A673 (cell line): ENCODE data around the gene PDCD1. TPM values are rescaled to one million over a fixed set of nuclear protein-coding genes. Genes with fewer than 3 reads are reported as not detected.

Experiments
- BruUV-seq: library from RNA; stranded (reverse); fragments of 400-500 nt; replicated peaks from 2 replicates; lab custom pipeline; 2021; lab: Mats Ljungman, UMichigan
- CTCF ChIA-PET: fragments of 300-600 bp; sonication (Branson Sonifier 250); formaldehyde crosslinking; loops from one replicate; lab custom pipeline; 2022; ENCODE audit warnings: antibody characterized with exemption; lab: Charles Lee
- POLR2A ChIA-PET: fragments of 300-600 bp; sonication (Branson Sonifier 250); formaldehyde crosslinking; loops from one replicate; lab custom pipeline; 2022; ENCODE audit warnings: antibody characterized with exemption; ENCODE audit not compliant: low non-redundant PET; lab: Charles Lee
- DNase-seq: peaks from one replicate; pipeline ENCODE4 v3.0.0-alpha.2; 2015; ENCODE audit warnings: low spot score
- H3K27ac ChIP-seq: fragments of 200-600 bp; sonication (generic); 2 replicates; pipeline ENCODE4 v1.5.1; 2016; ENCODE audit warnings: mixed run types, low read depth, mild to moderate bottlenecking, mixed read lengths, antibody characterized with exemption, low read length; ENCODE audit not compliant: poor library complexity, severe bottlenecking
- H3K27me3 ChIP-seq: fragments of 200-600 bp; sonication (generic); replicated peaks from 2 replicates; pipeline ENCODE4 v1.6.1; 2017; ENCODE audit warnings: mixed run types, low read depth, mild to moderate bottlenecking, mixed read lengths, antibody characterized with exemption, low read length; ENCODE audit not compliant: insufficient read depth, poor library complexity
- H3K36me3 ChIP-seq: fragments of 200-600 bp; sonication (generic); 2 replicates; pipeline ENCODE4 v1.6.1; 2016; ENCODE audit warnings: mixed run types, mild to moderate bottlenecking, mixed read lengths, antibody characterized with exemption, low read length; ENCODE audit not compliant: insufficient read depth, poor library complexity, severe bottlenecking
- H3K4me1 ChIP-seq: fragments of 200-600 bp; sonication (generic); 2 replicates; pipeline ENCODE4 v1.6.1; 2017; ENCODE audit warnings: mixed run types, mild to moderate bottlenecking, mixed read lengths, antibody characterized with exemption, low read length; ENCODE audit not compliant: insufficient read depth, poor library complexity, severe bottlenecking
- H3K4me3 ChIP-seq: fragments of 200-600 bp; sonication (generic); 2 replicates; pipeline ENCODE4 v1.5.1; 2016; ENCODE audit warnings: low read depth, mixed run types, mild to moderate bottlenecking, mixed read lengths, low read length; ENCODE audit not compliant: poor library complexity, severe bottlenecking
- H3K9me3 ChIP-seq: fragments of 200-600 bp; sonication (generic); 2 replicates; pipeline ENCODE4 v1.6.1; 2016; ENCODE audit warnings: mixed run types, low read depth, mild to moderate bottlenecking, mixed read lengths, antibody characterized with exemption, low read length; ENCODE audit not compliant: poor library complexity, severe bottlenecking
- CTCF ChIP-seq: fragments of 300-800, 200-600 bp; sonication (generic); conservative IDR thresholded peaks from 2 replicates; pipeline ENCODE4 v1.5.1; 2017; ENCODE audit warnings: low read depth, mild to moderate bottlenecking, antibody characterized with exemption, low read length, moderate library complexity, mixed read lengths
- EZH2 ChIP-seq: fragments of 200-600 bp; sonication (generic); IDR thresholded peaks from 2 replicates; pipeline ENCODE4 v1.6.1; 2017; ENCODE audit warnings: borderline replicate concordance, low read depth, mild to moderate bottlenecking, mixed read lengths, antibody characterized with exemption, low read length; ENCODE audit not compliant: poor library complexity, severe bottlenecking
- intact Hi-C: fragments of 100-400 bp; cut with micrococcal nuclease; formaldehyde crosslinking; loops from one replicate; pipeline ENCODE4 v1.10.0; 2022; ENCODE audit not compliant: unreplicated experiment
- total RNA-seq: library from RNA; stranded (reverse); gene quantifications from 2 replicates; pipeline ENCODE4 v1.2.3, GENCODE V29; 2021

PDCD1 gene
- total RNA-seq, 1 experiment from 2014 or later = 0.34 TPM

GRCh38 chr2:241893265-241893664 is 34.6 kb upstream of the PDCD1 start:
- CTCF ChIA-PET = no interaction called here
- Histone ChIP-seq H3K9me3 (peaks cover 7% of the 10 kb centered on the region), H3K4me1 (peaks cover 6% of the 10 kb centered on the region), H3K36me3 (no peaks in the 10 kb centered on the region), H3K27me3 (no peaks in the 10 kb centered on the region), H3K4me3 (no peak overlapping the region), H3K27ac (peak overlapping the region; percentile 25)
- POLR2A ChIA-PET = no interaction called here
- intact Hi-C loops = no loop called here
- DNase-seq = no peak
- TF ChIP-seq EZH2 (no peak), CTCF (no peak)
- BruUV-seq = no TSS peak

- H3K4me1 ChIP-seq = peaks cover 6% of the 10 kb centered on the region
- H3K27me3 ChIP-seq = no peaks in the 10 kb centered on the region
- TF ChIP-seq EZH2 = no peak
- no peak for TF ChIP-seq CTCF
- DNase-seq = no peak
- BruUV-seq = no TSS peak
- POLR2A ChIA-PET = no interaction called here
- H3K4me3 ChIP-seq = no peak overlapping the region
- no peaks in the 10 kb centered on the region for H3K36me3 ChIP-seq
- intact Hi-C loops = no loop called here
- H3K9me3 ChIP-seq = peaks cover 7% of the 10 kb centered on the region
- peak overlapping the region; percentile 25 for H3K27ac ChIP-seq
- CTCF ChIA-PET = no interaction called here
These were observed 33.8 kb upstream of the PDCD1 start for GRCh38 chr2:241892299-241893137.

- intact Hi-C loops = no loop called here
- Histone ChIP-seq H3K9me3 (peaks cover 7% of the 10 kb centered on the region), H3K27me3 (no peaks in the 10 kb centered on the region), H3K4me1 (peaks cover 6% of the 10 kb centered on the region), H3K27ac (no peak overlapping the region), H3K36me3 (peaks cover 2% of the 10 kb centered on the region), H3K4me3 (no peak overlapping the region)
- POLR2A ChIA-PET = no interaction called here
- no peak for DNase-seq
- no peak for TF ChIP-seq CTCF
- no peak for TF ChIP-seq EZH2
- CTCF ChIA-PET = no interaction called here
- BruUV-seq = no TSS peak
These were observed 33.2 kb upstream of the PDCD1 start for GRCh38 chr2:241891988-241892298.
